NCI-H1092 treated with DMSO at 0.1 percent for 48 hours (cell line): Measurements from ENCODE around the gene TNRC6A.
A peak's percentile ranks its signal among the peaks of the same experiment; 100 is the strongest.
"Not testable (repeated sequence)": the region's sequence is repeated elsewhere in the genome, so short reads cannot be mapped to it uniquely, and the experiment has no call there.

Experiments
- DNase-seq: peaks from one replicate; lab custom pipeline; 2025; lab: John Stamatoyannopoulos, UW

The TNRC6A gene

DNA sequence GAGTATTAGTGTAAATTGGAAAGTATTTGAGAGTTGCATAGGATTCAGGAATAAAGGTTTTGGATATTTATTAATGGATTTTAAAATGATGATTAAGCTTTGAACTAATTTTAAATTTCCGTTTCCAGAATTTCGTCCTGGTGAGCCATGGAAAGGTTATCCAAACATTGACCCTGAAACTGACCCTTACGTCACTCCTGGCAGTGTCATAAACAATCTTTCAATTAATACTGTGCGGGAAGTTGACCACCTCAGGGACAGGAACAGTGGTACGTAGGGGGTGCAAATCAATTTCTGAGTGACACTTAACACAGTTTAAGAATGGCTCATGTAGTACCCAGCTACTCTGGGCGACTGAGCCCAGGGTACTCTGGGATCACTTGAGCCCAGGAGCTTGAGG is 87.2 kb downstream of the TNRC6A start:
- no peak for DNase-seq

DNA sequence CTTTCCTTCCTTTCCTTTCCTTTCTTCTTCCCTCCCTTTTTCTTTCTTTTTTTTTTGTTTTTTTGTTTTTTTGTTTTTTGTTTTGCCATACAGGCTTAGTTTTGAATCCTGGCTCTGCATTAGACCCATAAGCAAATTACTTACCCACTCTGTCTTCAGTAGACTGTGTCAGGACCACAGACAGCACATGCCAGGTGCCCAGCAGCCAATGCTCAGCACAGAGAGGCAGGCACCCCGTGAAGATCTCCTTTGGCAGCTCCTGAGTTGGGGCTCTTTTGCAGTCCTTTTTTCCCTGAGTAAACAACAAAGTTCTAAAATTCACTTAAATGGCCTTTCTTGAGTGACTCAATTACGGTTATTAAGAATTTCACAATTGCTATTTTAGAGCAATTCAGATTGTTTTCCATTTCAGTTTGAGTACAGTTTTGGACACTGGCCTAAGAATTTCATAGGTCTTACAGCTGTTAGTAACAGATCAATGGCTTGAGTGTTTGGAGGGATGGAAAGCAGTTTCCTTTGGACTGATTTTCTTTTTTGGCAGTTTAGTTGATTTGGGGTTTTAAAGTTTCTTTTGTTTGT is 90.1 kb downstream of the TNRC6A start:
- DNase-seq = no peak

DNA sequence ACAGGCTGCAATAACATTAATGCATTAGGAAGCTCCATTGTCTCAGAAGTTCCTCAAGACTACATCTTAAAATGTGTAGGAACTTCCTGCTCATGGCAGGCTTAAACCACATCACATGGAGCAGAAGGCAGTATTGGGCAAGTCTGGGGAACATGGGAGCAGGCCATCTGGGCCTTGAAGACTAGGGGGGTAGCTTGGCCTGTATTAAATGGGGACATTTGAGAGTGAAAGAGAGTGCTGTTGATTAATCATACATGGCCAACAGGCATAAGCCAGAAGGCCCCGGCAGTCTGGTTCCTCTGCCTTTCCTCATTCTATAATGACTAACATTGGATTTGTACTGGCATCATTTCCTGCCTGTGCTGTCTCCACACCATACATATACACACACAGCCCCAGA is 91.1 kb downstream of the TNRC6A start:
- no peak for DNase-seq

DNA sequence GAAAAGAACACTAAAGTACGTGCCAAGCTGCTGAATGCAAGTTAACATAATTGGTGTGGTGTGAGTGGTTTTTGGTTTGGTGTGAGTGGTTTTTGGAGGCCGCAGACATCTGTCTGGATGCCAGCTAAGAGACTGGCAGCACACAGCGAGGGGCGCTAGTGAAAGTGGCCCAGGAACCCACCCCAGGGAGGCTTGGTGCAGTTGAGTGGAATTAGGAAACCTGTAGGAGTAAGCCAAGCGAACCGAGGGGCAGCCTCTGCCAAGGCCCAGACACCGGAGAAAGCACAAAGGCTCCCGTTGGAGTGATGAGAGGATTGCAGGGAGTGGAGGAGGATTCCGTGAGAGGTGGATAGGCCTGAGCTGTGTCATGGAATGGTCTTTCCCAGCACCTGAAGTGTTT is 91.7 kb downstream of the TNRC6A start:
- no peak for DNase-seq

DNA sequence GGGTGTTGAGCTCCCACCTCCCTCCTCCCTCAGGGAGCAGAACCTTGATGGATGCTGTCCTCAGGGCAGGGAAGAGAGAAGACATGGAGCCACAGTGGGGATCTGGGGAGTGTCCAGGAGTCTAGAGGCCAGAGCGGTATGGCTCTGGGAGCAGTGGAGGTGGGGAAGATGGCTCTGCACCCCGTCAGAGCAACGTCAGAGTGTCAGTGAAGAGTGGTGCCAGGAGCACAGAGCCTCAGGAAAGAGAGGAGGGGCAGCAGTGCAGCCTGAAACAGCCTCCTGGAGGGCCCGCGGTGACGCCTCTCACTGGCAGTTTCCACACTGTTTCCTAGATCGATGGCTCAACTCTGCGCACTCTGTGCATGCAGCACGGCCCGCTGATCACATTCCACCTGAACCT is 93.1 kb downstream of the TNRC6A start:
- no peak for DNase-seq

DNA sequence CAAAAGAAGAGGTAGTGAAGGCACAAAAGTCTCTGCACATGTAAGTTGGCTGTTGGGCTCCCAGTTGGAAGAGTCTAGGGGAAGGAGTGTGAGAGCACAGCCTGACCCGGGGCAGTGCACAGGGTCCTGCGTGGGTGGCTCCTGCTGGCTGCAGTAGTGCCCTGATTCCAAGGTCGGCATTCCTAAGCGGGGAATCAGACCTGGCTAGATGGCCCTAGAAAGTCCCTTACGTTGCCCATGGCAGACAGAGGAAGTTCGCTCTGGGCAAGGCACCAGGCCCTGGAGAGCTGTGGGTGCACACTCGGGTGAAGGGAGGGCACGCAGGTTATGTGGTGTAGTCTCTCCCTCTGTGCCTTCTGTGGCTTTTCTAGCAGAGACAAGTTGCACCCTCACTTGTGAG is 93.5 kb downstream of the TNRC6A start:
- DNase-seq = no peak

DNA sequence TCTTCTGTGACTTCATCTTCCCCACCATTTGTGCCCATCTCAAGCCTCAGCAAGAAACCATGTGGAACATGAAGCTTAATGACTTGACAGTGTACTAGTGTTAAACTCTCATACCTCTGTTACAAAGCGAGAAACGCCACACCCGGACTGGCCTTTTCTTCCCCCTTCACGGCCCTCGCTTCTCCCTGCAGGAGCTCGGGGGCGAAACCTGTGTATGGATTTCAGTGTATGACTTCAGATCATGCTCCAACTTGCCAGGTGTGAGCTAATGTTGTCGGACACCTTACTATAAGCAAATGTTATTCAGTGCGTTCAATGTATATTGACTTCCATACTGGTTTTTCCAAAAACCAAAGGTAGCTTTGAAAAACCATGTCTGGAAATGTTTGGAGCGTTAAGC is 96.2 kb downstream of the TNRC6A start:
- DNase-seq = no peak

DNA sequence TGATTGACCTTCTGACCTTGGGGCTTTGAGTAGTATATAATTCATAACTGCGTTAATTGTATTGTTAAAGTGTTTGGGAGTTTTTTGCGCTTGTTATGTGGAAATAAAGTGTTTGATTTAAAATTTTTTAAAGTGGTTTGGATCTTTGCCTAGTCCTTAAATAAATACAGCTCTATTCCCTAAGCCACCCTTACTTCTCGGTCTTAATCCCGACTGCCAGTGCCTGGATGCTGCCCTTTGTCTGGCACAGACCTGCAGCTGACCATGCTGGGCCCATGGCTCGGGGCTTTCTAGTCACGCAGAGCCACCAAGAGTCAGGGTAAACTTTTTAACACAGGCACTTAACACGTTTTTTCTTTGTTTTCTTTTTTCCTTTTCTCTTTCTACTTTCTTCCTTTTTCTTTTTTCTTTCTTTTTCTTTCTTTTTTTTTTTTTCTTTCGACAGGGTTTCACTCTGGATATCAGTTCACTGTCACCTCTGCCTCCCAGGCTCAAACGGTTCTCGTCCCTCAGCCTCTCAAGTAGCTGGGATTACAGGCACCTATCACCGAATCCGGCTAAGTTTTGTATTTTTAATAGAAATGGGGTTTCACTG is 96.7 kb downstream of the TNRC6A start:
- peak; percentile 31 for DNase-seq

DNA sequence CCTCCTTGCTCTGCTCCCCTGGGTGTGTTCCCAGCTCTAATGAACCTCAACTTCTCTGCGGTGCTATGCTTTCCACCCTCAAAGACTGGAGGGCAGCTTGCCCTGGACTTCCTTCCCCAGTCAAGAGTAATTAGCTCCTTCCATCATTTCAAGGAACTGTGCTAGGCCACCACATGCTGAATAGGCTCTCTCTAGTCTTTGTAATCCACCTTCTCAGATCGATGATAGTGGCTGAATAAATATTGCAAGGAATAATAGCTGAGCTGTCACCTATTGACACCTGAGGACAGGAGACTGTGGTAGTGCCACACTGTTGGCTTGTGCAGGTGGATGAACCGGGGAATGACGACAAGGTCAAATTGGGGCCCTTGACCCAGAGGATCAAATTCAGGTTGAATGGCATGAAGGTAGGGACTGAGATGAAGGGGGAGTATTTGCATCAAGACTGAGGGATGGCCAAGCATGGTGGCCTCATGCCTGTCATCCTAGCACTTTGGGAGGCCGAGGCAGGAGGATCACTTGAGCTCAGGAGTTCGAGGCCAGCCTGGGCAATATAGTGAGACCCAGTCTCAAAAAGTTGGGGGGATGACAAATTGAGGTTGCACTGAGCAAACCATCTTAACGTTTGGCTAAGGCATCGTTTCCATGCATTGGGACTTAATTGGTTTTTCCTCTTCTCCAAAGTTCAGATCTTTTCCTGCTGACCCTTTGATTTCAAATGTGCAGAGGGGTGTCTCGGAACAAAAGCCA is 97.5 kb downstream of the TNRC6A start:
- no peak for DNase-seq

DNA sequence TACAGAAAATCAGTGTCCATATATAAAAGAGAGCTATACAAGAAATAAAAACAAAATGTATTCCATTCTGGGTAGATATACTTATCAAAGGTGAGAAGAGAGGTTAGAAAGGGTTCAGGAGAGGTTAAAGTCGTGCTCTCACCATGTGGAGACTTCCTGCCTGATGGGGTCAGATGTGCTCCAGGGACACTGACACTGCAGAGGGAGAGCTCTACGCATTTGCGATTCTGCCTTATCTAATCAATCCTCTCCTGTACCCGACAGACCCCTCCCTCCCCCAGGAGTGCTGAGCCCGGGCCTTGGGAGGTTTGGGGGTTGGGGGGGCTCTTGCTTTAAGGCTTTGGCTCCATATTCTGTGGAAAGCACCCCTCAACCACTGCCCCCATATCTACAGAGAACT is 99.7 kb downstream of the TNRC6A start:
- DNase-seq = no peak

DNA sequence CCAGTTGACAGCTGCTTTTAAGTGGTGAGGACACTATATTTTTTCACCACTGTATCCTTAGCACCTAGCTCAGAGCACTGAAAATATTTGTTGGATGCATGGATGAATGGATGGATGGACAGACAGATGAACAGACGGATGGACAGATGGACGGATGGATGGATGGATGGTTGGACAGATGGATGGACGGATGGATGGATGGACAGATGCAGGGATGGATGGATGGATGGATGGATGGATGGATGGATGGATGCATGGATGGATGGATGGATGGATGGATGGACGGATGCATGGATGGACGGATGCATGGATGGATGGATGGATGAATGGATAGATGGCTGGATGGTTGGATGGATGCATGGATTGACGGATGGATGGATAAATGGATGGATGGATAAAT is 103.9 kb downstream of the TNRC6A start:
- no peak for DNase-seq

DNA sequence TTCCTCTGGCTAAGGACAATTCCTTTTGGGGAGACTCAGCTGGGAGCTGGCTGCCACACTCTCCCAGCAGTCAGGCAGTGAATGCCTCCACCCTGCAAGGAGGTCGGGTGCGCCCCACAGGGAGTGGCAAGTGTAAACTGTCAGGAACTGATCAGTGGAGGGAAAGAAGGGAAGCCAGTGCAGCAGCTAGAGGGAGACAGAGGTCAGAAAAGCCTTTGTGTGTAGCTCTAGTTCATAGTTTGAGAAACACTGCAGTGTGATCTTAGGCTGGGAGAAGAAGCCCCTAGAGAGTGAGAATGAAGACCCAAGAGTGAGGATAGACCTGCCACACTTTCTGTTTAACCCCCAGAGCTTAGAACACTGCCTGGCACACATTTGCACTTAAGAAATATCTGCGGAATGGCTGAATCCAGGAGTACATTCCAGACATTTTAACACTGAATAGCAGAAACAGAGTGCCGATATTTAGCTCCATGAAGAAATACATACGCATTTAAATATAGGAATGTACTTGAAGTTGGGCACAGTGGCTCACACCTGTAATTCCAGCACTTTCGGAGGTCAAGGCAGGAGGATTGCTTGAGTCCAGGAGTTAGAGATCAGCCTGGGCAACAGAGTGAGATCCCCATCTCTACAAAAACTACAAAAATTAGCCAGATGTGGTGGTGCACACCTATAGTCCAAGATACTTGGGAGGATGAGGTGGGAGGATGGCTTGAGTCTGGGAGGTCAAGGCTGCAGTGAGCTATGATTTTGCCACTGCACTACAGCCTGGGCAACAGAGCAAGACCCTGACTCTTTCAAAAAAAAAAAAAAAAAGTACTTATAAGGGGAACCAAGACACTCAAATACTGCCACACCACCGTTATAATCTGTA is 105.2 kb downstream of the TNRC6A start:
- peak; percentile 35 for DNase-seq

DNA sequence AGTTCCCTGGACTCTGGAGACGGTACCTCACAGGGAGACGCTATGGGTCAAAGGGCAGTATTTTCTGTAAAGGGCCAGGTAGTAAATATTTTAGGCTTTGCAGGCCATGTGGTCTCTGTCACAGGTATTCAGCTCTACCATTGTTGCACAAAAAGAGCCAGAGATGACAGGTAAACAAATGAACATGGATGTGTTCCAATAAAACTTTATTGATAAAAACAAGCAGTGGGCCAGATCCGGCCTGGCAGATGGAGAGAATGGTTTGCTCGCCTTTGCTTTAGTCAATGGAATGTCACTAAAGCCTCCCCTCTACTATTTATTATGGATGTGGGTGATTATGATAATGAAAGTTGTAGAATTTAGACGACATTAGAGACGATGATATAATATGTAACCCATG is 107.4 kb downstream of the TNRC6A start:
- DNase-seq = no peak

DNA sequence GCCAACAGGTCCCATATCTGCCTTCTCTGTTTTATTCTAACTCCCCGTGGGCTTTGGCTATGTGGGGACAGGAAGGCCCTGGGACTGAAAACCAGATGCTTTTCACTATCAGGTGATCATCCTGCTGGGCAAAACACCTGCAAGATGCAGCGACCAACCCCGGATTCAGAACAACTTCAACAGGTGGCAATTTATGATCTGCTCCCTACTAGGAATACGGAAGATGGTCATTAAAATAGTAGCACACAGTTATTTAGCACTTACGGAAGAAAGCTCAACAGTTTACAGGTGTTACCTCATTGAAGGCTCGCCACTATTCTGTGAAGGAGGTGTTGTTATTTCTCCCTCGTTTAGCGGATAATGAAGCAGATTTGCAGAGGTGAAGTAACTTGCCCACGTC is 108.5 kb downstream of the TNRC6A start:
- no peak for DNase-seq

DNA sequence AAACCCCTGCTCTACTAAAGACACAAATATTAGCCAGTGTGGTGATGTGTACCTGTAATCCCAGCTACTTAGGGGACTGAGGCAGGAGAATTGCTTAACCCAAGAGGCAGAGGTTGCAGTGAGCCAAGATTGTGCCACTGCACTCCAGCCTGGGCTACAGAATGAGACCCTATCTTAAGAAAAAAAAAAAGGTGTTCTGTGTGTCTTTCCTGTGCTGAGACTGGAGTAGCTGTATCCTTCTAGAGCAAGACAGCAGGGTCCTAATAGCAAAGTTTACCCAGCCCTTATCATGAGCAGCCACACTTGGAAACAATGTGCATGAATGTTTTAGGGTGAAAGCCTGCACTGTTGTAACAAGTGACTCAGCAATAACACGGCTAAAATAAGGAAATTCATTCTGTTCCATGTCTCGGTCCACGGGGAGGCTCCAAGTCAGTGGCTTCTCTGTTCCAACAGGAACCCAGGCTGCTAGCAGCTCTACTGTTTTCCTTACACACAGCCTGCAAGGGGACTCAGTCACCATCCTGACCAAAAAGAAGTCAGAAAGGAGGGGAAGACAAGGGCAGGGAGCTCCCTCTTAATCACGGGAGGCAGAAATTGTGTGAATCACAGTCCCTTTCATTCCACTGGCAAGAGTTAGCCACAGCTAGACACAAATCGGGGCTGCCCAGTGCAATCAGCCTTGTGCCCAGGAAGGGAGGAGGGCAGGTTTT is 109.3 kb downstream of the TNRC6A start:
- no peak for DNase-seq

DNA sequence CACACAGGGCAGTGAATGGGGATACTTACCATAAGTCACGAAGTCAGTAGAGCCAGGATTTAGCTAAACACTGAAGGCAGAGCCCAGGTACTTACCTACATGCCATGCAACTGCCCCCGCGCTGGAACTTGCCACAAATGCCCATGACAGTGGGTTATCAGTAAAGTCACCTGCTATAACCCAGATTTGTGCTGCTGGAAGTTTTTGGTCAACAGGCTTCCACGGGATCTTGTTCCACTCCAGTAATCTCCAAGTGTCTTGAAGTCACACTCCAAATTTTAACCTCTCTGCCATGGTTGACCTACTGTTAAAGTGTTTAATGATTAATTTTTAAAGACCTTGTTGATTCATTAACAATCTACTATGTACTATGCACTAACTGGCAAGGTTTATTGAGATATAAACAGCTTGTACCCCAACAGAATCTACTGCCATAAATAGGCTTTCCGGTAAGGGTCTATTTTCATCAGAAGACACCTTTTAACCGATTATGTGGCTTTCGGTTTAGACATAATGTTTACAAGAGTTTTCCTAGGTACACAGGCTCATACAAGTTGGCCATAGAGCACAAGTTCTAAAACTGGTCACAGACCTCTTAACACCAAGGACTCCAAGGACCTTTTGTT is 110.0 kb downstream of the TNRC6A start:
- DNase-seq = no peak

DNA sequence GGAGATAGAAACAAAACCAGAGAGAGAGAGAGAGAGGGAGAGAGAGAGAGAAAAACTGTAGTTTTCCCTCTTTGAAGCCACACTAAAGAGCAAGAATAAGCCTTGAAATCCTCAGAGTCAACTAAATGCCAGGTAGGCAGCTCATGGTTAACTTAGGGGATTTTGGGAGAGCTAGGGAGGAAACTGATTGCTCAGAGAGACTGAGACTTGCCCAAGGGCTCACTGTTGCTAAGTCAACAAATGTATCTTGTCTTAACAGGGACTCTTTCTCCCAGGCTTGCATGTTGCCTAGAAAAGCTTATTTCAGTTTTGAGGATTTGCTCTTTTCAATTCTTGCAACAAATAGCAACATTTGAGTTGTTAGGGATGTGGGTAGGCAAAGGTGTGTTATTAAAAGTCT is 111.8 kb downstream of the TNRC6A start:
- no peak for DNase-seq

DNA sequence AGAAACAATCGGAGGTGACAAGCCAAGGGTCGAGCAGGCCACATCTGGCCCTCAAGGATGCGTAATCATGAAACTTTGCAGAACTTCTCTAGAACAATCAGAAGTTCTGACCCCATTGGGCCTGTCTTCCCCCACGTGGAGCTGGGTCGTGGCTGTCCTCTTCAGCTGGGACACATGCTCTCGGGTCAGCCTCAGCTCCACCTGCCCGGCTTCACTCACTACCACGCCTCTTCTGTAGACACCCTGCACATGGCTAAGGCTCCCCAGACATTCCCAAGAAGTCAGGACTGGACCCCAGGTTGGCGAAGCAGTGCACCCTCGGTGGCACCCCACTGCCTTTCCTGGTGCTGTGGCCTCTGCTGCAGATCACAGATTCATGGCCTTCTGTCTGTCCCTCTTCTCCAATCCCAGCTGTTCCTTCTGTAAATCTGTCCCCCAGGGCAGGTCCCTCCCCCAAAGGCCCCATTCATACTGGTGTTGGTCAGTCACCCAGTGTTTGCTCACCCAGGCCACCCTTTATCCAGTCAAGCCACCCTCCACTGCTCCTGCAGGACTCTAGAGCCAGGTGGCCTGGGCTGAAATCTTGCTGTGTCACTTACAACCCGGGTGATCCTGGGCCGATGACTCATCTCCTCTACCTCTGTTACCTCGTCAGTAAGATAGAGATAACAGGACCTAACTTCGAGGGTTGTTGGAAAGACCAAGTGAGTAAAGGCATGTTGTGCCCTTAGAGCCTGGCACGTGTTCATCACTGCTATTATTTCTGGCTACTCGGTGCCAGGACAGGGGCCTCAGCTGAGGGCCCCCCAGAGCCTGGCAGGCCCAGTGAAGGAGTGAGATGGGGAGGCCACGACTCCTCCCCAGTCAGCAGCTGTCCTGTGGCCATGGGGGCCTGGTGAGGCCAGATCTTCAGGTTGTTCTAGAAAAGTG is 114.9 kb downstream of the TNRC6A start:
- DNase-seq = no peak

DNA sequence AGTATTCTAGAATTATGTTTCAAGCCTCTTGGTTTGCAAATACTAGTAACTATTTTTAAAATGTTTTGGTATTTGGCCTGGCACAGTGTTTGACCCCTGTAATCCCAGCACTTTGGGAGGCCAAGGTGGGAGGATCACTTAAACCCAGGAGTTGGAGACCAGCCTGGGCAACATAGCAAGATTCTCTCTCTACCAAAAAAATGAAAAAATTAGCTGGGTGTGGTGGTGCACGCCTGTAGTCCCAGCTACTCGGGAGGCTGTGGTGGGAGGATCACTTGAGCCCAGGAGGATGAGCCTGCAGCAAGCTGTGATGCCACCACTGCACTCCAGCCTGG is 115.5 kb downstream of the TNRC6A start:
- DNase-seq = not testable (repeated sequence)

DNA sequence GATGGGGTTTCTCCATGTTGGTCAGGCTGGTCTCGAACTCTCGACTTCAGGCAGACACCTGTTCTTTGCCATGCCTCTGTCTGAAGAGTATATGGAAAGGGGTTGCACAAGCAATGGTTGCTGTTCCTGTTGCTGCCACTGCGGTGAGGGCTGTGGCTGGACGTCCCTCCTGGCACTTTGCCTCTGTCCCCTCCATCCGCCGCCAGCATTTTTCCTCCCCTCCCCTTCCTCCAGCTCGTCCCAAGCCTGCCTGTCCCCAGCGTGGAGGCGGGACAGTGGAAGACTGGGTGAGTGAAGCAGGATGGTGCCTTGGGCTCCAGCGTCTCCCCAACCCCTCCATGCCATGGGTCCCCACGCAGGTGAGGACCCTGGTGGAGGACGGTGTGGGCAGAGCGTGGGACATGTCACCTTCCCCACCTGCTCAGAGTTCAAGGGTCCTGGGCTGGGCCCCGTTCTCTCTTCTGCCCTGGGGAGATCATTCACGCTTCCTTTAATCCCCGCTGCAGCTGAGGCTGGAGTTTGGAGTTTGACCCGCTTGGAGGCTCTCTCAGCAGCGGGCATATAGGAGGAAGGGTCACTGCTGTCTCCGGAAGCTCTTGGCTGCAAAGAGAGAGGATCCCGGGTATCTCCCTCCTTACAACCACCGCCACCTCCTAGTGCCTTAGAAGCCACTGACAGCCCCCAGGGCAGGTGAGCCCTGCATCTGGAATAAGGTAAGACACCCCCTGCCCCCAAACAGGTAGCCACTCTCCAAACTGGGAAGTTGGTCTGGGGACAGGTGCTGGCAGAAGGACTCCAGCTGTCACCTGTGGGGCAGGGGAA is 116.5 kb downstream of the TNRC6A start, which contains the start of gene SLC5A11:
TSS of gene SLC5A11 (plus strand) at position 238 of the 822 bp plus-strand sequence. CDS start 12,681 bp downstream, outside the sequence.
- no peak for DNase-seq
